HL-60 (cell line): ENCODE results near the gene MKRN1.

Source experiments
- DNase-seq, 2 experiments: peaks; one replicate each; pipeline ENCODE4 v3.0.0-alpha.2; 2010 to 2020; ENCODE audit warnings: low read depth in 1 of 2, low spot score in 1 of 2
- H3K27ac ChIP-seq: fragments of 250-450 bp; sonication (Bioruptor Pico); replicated peaks from 2 replicates; pipeline ENCODE4 v1.5.1; 2020; ENCODE audit warnings: mild to moderate bottlenecking, moderate library complexity
- H3K27me3 ChIP-seq: fragments of 250-450 bp; sonication (Bioruptor Pico); 2 replicates; pipeline ENCODE4 v1.5.1; 2021; ENCODE audit warnings: mild to moderate bottlenecking, moderate library complexity; ENCODE audit not compliant: insufficient read depth, poor library complexity, severe bottlenecking
- H3K4me3 ChIP-seq: replicated peaks from 2 replicates; pipeline ENCODE4 v1.5.1; 2011; ENCODE audit warnings: mild to moderate bottlenecking, control low read depth, low read length; ENCODE audit not compliant: insufficient read depth
- CTCF ChIP-seq: IDR thresholded peaks from one replicate; pipeline ENCODE4 v1.5.1; 2011; ENCODE audit warnings: low read length, control low read depth, inconsistent platforms; ENCODE audit not compliant: insufficient read depth
- GABPA ChIP-seq: IDR thresholded peaks from 2 replicates; pipeline ENCODE4 v1.6.1; 2012; ENCODE audit warnings: low read depth
- POLR2AphosphoS5 ChIP-seq: IDR thresholded peaks from 2 replicates; pipeline ENCODE4 v1.6.1; 2012; ENCODE audit warnings: low read depth
- REST ChIP-seq: IDR thresholded peaks from 2 replicates; pipeline ENCODE4 v1.6.1; 2012; ENCODE audit warnings: low read depth; ENCODE audit not compliant: insufficient replicate concordance
- SPI1 ChIP-seq: IDR thresholded peaks from 2 replicates; pipeline ENCODE4 v1.6.1; 2012; ENCODE audit warnings: low read depth, mild to moderate bottlenecking, borderline replicate concordance

MKRN1 gene

GRCh38 chr7:140415361-140415760 lies 63.9 kb downstream of the MKRN1 start:
- peaks cover 7% of the 10 kb centered on the region for H3K27me3 ChIP-seq
- TF ChIP-seq SPI1 (no peak), CTCF (no peak), REST (no peak), GABPA (no peak), POLR2AphosphoS5 (no peak)
- no peak overlapping the region for H3K4me3 ChIP-seq
- DNase-seq, result no peak
- H3K27ac ChIP-seq, result no peak overlapping the region

GRCh38 chr7:140404565-140405065 lies 74.7 kb downstream of the MKRN1 start:
- Histone ChIP-seq H3K27ac (no peak overlapping the region), H3K4me3 (no peak overlapping the region), H3K27me3 (peaks cover 25% of the 10 kb centered on the region)
- TF ChIP-seq REST, result no peak
- TF ChIP-seq POLR2AphosphoS5, result no peak
- TF ChIP-seq GABPA, result no peak
- no peak for TF ChIP-seq SPI1
- TF ChIP-seq CTCF, result no peak
- no peak for DNase-seq

GRCh38 chr7:140403878-140404564 lies 75.3 kb downstream of the MKRN1 start, which contains the start of gene RAB19:
Gene RAB19 (plus strand): TSS chr7:140404058. CDS start chr7:140407647, 3,589 bp downstream.
- no peak for TF ChIP-seq CTCF
- no peak for TF ChIP-seq SPI1
- TF ChIP-seq GABPA, result no peak
- TF ChIP-seq REST, result no peak
- no peak for TF ChIP-seq POLR2AphosphoS5
- no peak within 1 kb of the TSS for H3K4me3 ChIP-seq
- no peak for DNase-seq
- H3K27ac ChIP-seq, result no peak within 1 kb of the TSS; the same call in 1 of the 2 replicates
- H3K27me3 ChIP-seq, result peaks cover 30% of the 10 kb centered on the region
